ENCODE data around the gene IGF2BP2. TPM values are rescaled to one million over a fixed set of nuclear protein-coding genes. Genes with fewer than 3 reads are reported as not detected.

IGF2BP2 gene
- polyA plus RNA-seq, 1 experiment, result 2.0 TPM

GRCh38 chr3:185726254-185726967, 98.4 kb downstream of the IGF2BP2 start:
- H3K36me3 ChIP-seq (ENCODE audit: control insufficient read depth, insufficient read depth, low read length), result 0 out of 2 replicates have a peak, but pooled peaks cover 2% of the 10 kb centered on the region
- ChIA-PET CTCF (interaction anchor here (1.5 kb wide), 1 partner anchor 9 kb away, joined by 5 read pairs; no protein-coding TSS in a partner anchor), POLR2A (no interaction called here)
- no peaks in the 10 kb centered on the region for H3K27me3 ChIP-seq (ENCODE audit: control insufficient read depth, insufficient read depth, low read length)
- TF ChIP-seq, protein P1, sequence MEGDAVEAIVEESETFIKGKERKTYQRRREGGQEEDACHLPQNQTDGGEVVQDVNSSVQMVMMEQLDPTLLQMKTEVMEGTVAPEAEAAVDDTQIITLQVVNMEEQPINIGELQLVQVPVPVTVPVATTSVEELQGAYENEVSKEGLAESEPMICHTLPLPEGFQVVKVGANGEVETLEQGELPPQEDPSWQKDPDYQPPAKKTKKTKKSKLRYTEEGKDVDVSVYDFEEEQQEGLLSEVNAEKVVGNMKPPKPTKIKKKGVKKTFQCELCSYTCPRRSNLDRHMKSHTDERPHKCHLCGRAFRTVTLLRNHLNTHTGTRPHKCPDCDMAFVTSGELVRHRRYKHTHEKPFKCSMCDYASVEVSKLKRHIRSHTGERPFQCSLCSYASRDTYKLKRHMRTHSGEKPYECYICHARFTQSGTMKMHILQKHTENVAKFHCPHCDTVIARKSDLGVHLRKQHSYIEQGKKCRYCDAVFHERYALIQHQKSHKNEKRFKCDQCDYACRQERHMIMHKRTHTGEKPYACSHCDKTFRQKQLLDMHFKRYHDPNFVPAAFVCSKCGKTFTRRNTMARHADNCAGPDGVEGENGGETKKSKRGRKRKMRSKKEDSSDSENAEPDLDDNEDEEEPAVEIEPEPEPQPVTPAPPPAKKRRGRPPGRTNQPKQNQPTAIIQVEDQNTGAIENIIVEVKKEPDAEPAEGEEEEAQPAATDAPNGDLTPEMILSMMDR (IDR thresholded peaks at IDR 0.05; ENCODE audit: insufficient read depth, low read depth, low read length), result no peak
- no peak for DNase-seq (ENCODE audit: low read depth)
- H3K4me3 ChIP-seq (ENCODE audit: low read depth, low read length), result no peak overlapping the region

DNA sequence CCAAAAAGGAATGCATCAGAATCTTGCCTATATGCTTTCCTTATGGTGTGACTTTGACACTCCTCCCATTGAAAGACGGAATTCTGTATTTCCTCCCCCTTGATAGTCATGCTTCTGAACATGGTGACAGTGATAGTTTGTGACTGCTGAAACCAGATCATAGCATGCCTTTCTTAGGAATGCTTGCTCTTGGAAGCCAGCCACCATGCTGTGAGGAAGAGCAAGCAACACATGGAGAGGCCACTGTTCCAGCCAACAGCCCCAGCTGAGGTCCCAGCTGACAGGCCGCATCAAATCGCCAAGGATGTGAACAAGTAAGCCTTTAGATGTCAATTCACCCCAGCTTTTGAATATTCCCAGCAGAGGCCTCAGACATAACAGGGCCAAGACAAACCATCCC, 100.1 kb downstream of the IGF2BP2 start:
- DNase-seq (ENCODE audit: low read depth), result no peak
- ChIA-PET POLR2A (interaction anchor here (0.6 kb wide), 1 partner anchor 36 kb away, joined by 5 read pairs; no protein-coding TSS in a partner anchor), CTCF (no interaction called here)
- Histone ChIP-seq H3K36me3 (ENCODE audit: control insufficient read depth, insufficient read depth, low read length) (0 out of 2 replicates have a peak, but pooled peaks cover 2% of the 10 kb centered on the region), H3K27me3 (ENCODE audit: control insufficient read depth, insufficient read depth, low read length) (no peaks in the 10 kb centered on the region), H3K4me3 (ENCODE audit: low read depth, low read length) (no peak overlapping the region)
- TF ChIP-seq, protein P1 (IDR thresholded peaks at IDR 0.05; ENCODE audit: insufficient read depth, low read depth, low read length), result no peak

- POLR2A ChIA-PET, result no interaction called here
These were observed 100.6 kb downstream of the IGF2BP2 start for GRCh38 chr3:185724251-185724650.

GRCh38 chr3:185722881-185723280, 102.0 kb downstream of the IGF2BP2 start:
- ChIA-PET POLR2A (no interaction called here), CTCF (no interaction called here)
- Histone ChIP-seq H3K27me3 (ENCODE audit: control insufficient read depth, insufficient read depth, low read length) (no peaks in the 10 kb centered on the region), H3K36me3 (ENCODE audit: control insufficient read depth, insufficient read depth, low read length) (0 out of 2 replicates have a peak, but pooled peaks cover 2% of the 10 kb centered on the region), H3K4me3 (ENCODE audit: low read depth, low read length) (no peak overlapping the region)
- TF ChIP-seq, protein P1 (IDR thresholded peaks at IDR 0.05; ENCODE audit: insufficient read depth, low read depth, low read length), result no peak
- DNase-seq (ENCODE audit: low read depth), result no peak

More at GRCh38 chr3:185724251-185724650, 100.6 kb downstream of the IGF2BP2 start:
- TF ChIP-seq, protein P1 (IDR thresholded peaks at IDR 0.05; ENCODE audit: insufficient read depth, low read depth, low read length), result no peak
- no peak overlapping the region for H3K4me3 ChIP-seq (ENCODE audit: low read depth, low read length)
- H3K27me3 ChIP-seq (ENCODE audit: control insufficient read depth, insufficient read depth, low read length), result no peaks in the 10 kb centered on the region
- no peak for DNase-seq (ENCODE audit: low read depth)
- CTCF ChIA-PET, result no interaction called here
- H3K36me3 ChIP-seq (ENCODE audit: control insufficient read depth, insufficient read depth, low read length), result 0 out of 2 replicates have a peak, but pooled peaks cover 2% of the 10 kb centered on the region

DNA sequence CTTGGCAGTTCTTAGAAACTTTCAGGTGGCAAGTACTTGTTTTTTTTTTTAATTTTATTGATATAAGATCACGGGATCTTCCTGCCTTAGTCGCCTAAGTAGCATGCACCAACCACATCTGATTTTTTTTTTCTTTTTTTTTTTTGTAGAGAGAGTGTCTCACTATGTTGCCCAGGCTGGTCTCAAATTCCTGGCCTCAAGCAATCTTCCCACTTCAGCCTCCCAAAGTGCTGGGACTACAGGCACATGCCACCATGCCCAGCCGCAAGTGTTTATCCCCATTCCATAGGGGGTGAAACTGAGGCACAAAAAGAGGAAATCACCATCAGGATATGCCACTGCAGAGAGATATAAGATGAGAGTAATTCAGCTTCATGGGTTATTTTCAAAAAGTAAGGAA, 102.9 kb downstream of the IGF2BP2 start:
- POLR2A ChIA-PET, result no interaction called here
- no peak overlapping the region for H3K4me3 ChIP-seq (ENCODE audit: low read depth, low read length)
- no peak for DNase-seq (ENCODE audit: low read depth)
- no peaks in the 10 kb centered on the region for H3K27me3 ChIP-seq (ENCODE audit: control insufficient read depth, insufficient read depth, low read length)
- TF ChIP-seq, protein P1 (IDR thresholded peaks at IDR 0.05; ENCODE audit: insufficient read depth, low read depth, low read length), result no peak
- 0 out of 2 replicates have a peak, but pooled peaks cover 2% of the 10 kb centered on the region for H3K36me3 ChIP-seq (ENCODE audit: control insufficient read depth, insufficient read depth, low read length)
- CTCF ChIA-PET, result no interaction called here
